Epithelial cell of proximal tubule (primary cell): ENCODE measurements around the gene TPGS1. TPM values are rescaled to one million over a fixed set of nuclear protein-coding genes. Genes with fewer than 3 reads are reported as not detected.

Source experiments
- DNase-seq: peaks from one replicate; pipeline ENCODE4 v3.0.0-alpha.2; 2011; ENCODE audit warnings: low read depth
- H3K4me3 ChIP-seq: 2 replicates; pipeline ENCODE4 v1.5.1; 2011; ENCODE audit warnings: low read depth, mild to moderate bottlenecking, low read length
- total RNA-seq: library from RNA; depleted of rRNA; stranded (reverse); fragments of >200 nt; gene quantifications from 2 replicates; pipeline ENCODE4 v1.2.3, GENCODE V29; 2015
- TF ChIP-seq, protein P1 (sequence below): conservative IDR thresholded peaks from 2 replicates; pipeline ENCODE4 v1.5.1; 2012; ENCODE audit warnings: low read depth, mild to moderate bottlenecking, low read length

TPGS1 gene
- total RNA-seq, 1 donor from 2014 or later: 78.1 TPM

DNA sequence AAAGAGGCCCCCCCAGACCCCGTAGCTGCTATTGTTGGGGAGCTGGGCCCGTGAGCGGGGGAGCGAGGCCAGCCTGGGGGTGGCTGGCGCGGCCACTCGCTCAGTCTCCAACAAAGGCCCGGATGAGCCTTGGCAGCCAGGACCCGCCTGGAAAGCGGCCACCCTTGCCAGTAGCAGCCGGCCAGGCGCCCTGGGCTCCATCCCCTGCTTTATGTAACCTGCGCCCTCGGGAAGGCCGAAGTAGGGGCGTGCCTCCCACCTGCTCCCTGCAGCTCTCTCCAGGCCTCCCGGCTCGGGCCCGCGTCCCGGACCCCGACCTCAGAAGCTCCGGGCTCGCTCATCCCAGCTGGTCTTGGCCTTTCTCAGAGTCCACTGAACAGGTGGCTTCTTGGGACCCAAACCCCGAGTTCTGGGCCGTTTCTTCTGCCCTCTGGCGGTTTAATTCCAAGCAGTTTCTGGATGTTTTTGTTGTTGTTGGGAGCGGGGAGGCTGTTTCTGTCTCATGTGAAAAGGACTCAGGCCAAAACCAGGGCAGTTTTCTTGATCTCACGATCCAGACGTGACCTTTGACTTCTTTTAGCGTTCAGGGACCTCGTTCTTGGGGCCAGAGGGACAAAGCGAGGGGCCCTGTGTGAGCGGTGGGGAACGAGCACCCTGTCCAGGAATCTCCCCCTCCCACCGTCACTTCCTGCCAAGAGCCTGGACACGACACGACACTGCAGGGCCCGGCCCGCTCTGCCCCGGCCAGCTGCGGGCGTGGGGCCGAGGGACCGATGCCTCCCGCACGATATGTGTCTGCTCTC, 25.5 kb downstream of the TPGS1 start:
- H3K4me3 ChIP-seq: peak overlapping the region; percentile 97
- TF ChIP-seq, protein P1, sequence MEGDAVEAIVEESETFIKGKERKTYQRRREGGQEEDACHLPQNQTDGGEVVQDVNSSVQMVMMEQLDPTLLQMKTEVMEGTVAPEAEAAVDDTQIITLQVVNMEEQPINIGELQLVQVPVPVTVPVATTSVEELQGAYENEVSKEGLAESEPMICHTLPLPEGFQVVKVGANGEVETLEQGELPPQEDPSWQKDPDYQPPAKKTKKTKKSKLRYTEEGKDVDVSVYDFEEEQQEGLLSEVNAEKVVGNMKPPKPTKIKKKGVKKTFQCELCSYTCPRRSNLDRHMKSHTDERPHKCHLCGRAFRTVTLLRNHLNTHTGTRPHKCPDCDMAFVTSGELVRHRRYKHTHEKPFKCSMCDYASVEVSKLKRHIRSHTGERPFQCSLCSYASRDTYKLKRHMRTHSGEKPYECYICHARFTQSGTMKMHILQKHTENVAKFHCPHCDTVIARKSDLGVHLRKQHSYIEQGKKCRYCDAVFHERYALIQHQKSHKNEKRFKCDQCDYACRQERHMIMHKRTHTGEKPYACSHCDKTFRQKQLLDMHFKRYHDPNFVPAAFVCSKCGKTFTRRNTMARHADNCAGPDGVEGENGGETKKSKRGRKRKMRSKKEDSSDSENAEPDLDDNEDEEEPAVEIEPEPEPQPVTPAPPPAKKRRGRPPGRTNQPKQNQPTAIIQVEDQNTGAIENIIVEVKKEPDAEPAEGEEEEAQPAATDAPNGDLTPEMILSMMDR: peak; percentile 62
- DNase-seq: no peak

DNA sequence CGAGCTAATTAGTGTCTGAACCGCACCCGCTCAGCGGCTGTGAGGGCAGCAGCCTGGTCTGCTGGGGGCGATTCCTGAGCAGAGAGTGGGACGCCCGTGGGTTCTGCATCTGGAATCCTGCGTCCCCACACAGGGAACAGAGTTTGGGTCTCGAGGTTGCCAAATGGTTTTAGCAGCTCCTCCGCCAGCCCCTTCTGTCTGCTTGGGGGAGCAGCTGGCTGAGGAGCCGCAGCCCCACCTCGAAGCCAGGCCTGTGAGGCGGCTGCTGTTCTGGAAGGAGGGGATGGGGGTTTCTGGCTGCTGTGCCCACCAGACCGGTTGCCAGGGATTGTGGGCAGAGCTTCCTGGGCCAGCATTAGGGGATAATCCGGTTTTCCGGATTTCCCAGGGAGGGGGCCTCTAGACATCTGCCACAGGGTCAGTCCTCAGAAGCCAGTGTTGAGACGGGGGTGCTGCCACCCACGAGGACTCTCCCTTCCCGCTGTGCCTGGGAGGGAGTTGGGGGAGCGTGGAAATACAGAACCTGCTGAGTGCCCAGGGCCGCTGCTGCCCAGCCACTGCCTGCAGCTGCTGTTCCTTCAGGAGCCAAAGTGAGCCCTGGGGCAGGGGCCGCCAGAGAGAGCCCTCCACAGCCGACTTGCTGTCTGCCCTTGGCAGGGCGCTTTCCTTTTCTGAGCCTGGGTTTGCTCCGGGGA, 26.2 kb downstream of the TPGS1 start:
- TF ChIP-seq, protein P1: no peak
- no peak for DNase-seq
- H3K4me3 ChIP-seq: peak overlapping the region; percentile 97

DNA sequence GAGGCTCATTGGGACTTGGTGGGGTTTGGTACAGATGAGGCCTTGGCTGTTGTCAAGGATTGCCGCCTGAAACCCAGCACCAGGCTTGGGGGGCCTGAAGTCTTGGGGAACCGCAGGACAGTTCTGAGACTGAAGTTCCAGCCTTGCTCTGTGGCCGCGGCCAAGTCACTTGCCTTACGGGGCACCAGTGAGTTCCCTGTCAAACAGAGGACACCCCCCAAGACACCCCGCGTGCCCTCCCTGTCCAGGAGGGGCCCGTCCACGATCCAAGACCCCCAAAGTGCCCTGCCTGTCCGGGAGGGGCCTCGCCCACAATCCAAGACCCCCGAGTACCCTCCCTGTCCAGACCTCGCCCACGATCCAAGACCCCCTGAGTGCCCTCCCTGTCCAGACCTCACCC, 26.8 kb downstream of the TPGS1 start:
- DNase-seq: no peak
- TF ChIP-seq, protein P1: no peak
- H3K4me3 ChIP-seq: peak overlapping the region; percentile 97

DNA sequence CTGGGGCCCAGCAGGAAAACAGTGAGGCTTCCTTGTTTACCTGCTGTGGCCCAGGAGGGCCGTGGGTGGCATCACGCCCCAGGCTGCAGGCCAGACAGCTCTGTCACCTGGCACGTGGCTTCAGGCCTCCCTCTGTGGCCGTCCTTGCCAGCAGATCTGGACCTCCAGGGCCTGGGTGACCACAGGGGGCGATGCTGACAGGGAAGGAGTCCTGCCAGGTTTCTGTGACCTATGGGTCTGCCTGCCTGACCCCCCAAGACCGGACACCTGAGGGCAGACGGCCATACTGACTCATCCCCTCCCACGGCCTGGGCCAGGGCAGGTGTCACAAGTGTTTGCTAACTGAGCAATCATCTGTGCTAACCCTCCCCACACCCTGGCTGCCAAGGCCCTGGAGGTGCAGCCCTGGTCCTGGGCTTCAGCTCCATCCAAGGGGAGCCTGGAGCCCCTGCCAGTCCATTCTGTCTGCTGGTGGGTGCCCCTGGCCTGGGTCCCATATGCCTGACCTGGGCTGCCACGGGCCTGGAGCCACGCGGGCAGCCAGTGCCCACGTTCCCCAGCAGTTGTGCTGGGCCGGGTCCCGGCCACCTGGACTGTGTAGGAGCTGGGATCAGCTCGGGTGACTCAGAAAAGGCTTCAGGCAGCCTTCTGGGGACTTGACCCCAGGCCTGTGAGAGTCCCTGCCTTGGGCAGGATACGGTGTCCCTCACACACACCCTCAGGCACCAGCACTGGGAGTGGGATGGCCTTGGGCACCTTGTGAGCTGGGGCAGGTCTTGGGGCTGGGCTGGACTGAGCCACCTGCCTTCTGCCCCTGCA, 27.9 kb downstream of the TPGS1 start:
- no peak for DNase-seq
- TF ChIP-seq, protein P1: peak; percentile 28
- no peak overlapping the region for H3K4me3 ChIP-seq

DNA sequence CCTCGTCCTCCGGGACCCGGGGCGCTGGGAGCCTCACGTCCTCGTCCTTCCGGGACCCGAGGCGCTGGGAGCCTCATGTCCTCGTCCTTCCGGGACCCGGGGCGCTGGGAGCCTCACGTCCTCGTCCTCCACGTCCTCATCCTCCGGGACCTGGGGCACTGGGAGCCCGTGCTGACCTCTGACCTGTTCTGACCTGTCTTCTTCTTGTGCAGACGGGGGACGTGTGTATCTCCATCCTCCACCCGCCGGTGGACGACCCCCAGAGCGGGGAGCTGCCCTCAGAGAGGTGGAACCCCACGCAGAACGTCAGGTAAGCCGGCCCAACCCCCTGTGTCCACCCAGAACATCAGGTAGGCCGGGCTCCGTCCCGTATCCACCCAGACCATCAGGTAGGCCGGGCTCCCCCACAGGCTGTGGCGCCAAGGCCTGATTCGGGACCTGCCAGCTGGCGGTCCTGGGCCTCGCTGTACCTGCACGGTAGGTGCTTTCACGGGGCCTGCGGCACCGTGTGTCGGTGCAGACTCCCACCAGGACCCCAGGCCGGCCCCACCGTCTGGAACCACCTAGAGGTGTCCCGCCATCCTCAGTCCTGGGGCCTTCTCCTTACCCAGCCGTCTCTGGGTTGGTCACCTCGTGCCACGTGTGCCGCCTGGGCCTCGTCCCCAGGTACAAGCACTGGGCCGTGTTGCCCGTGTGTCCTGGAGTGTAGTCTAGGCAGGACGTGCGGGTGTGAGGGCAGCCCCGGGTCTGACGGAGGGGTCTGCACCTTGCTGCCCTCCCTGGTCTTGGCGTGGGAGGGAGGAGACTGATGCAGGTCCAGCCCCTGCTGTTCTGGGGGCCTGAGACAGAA, 29.0 kb downstream of the TPGS1 start:
- no peak overlapping the region for H3K4me3 ChIP-seq
- TF ChIP-seq, protein P1: no peak
- DNase-seq: no peak

DNA sequence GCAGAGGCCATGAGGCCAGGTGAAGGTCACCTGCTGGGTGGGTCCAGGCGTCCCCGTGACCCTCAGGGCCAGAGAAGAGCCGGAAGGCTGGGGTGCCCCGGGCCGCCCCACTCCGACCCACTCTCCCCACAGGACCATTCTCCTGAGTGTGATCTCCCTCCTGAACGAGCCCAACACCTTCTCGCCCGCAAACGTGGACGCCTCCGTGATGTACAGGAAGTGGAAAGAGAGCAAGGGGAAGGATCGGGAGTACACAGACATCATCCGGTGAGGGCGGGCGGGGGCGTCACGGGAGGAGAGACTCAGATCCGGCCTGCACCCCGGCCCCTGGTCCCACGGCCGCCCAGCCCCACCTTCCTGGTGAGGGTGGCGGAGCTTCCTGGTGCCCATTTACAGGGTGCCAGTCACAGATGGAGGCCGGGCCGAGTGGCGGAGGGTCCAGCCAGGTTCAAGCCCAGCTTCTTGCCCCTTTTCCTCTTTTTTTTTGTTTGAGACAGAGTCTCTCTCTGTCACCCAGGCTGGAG, 29.6 kb downstream of the TPGS1 start:
- H3K4me3 ChIP-seq: no peak overlapping the region
- no peak for DNase-seq
- TF ChIP-seq, protein P1: no peak
